Neural progenitor cell (in vitro differentiated cells): ENCODE results near the gene MFSD12. TPM values are rescaled to one million over a fixed set of nuclear protein-coding genes. Genes with fewer than 3 reads are reported as not detected.
"Not testable (repeated sequence)": the region's sequence is repeated elsewhere in the genome, so short reads cannot be mapped to it uniquely, and the experiment has no call there.

Source experiments
- DNase-seq: peaks from one replicate; pipeline ENCODE4 v3.0.0-alpha.2; 2016; ENCODE audit warnings: low spot score
- H2AFZ ChIP-seq: fragments of 200-600 bp; sonication (generic); replicated peaks from 2 replicates; pipeline ENCODE4 v1.6.1; 2016; ENCODE audit warnings: antibody characterized with exemption
- H3F3A ChIP-seq: fragments of 200-600 bp; sonication (generic); 2 replicates; pipeline ENCODE4 v1.6.1; 2016; ENCODE audit warnings: antibody characterized with exemption, low read depth
- H3K27ac ChIP-seq: fragments of 200-600 bp; sonication (generic); 2 replicates; pipeline ENCODE4 v1.5.1; 2016; ENCODE audit warnings: mild to moderate bottlenecking
- H3K27me3 ChIP-seq: fragments of 200-600 bp; sonication (generic); 2 replicates; pipeline ENCODE4 v1.6.1; 2016; ENCODE audit warnings: mild to moderate bottlenecking, moderate library complexity
- H3K36me3 ChIP-seq: fragments of 200-600 bp; sonication (generic); 2 replicates; pipeline ENCODE4 v1.5.1; 2016
- H3K4me1 ChIP-seq: fragments of 200-600 bp; sonication (generic); 2 replicates; pipeline ENCODE4 v1.6.1; 2016; ENCODE audit warnings: mixed run types
- H3K4me2 ChIP-seq: fragments of 200-600 bp; sonication (generic); 2 replicates; pipeline ENCODE4 v1.6.1; 2016
- H3K4me3 ChIP-seq: fragments of 200-600 bp; sonication (generic); 2 replicates; pipeline ENCODE4 v1.5.1; 2016
- H3K79me2 ChIP-seq: fragments of 200-600 bp; sonication (generic); 2 replicates; pipeline ENCODE4 v1.6.1; 2016; ENCODE audit warnings: low read depth
- H3K9ac ChIP-seq: fragments of 200-600 bp; sonication (generic); 2 replicates; pipeline ENCODE4 v1.6.1; 2016
- H3K9me3 ChIP-seq: fragments of 200-600 bp; sonication (generic); 2 replicates; pipeline ENCODE4 v1.5.1; 2016; ENCODE audit warnings: low read depth
- H4K20me1 ChIP-seq: fragments of 200-600 bp; sonication (generic); 2 replicates; pipeline ENCODE4 v1.6.1; 2016; ENCODE audit warnings: low read depth
- H3K27ac Mint-ChIP-seq: 3 replicates; pipeline ENCODE4 v1.8.0; 2021; ENCODE audit warnings: mixed read lengths
- H3K27me3 Mint-ChIP-seq: 2 replicates; pipeline ENCODE4 v1.8.0; 2022; ENCODE audit warnings: low read depth, mild to moderate bottlenecking, inconsistent platforms, moderate library complexity, mixed read lengths; ENCODE audit not compliant: insufficient read depth
- H3K36me3 Mint-ChIP-seq: 3 replicates; pipeline ENCODE4 v1.8.0; 2021; ENCODE audit warnings: mixed read lengths
- H3K4me1 Mint-ChIP-seq: 3 replicates; pipeline ENCODE4 v1.8.0; 2021; ENCODE audit warnings: mixed read lengths
- H3K4me3 Mint-ChIP-seq: 3 replicates; pipeline ENCODE4 v1.8.0; 2021; ENCODE audit warnings: mild to moderate bottlenecking, moderate library complexity, mixed read lengths
- H3K9me3 Mint-ChIP-seq: 3 replicates; pipeline ENCODE4 v1.8.0; 2020; ENCODE audit warnings: mixed read lengths
- EZH2 ChIP-seq: fragments of 200-600 bp; sonication (generic); IDR thresholded peaks from 2 replicates; pipeline ENCODE4 v1.6.1; 2017; ENCODE audit warnings: antibody characterized with exemption, mild to moderate bottlenecking, moderate library complexity
- EZH2phosphoT487 ChIP-seq: fragments of 200-600 bp; sonication (generic); IDR thresholded peaks from 2 replicates; pipeline ENCODE4 v1.6.1; 2017; ENCODE audit warnings: antibody characterized with exemption
- total RNA-seq: library from RNA; depleted of rRNA; stranded (reverse); fragments of >200 nt; gene quantifications from 2 replicates; pipeline ENCODE4 v1.2.3, GENCODE V29; 2015; ENCODE audit warnings: low replicate concordance
- TF ChIP-seq, protein P1 (sequence below): fragments of 200-600 bp; sonication (generic); IDR thresholded peaks from 2 replicates; pipeline ENCODE4 v1.5.1; 2017; ENCODE audit warnings: antibody characterized with exemption, mild to moderate bottlenecking

Gene MFSD12
- total RNA-seq, 1 donor from 2014 or later, result 34.1 TPM

DNA sequence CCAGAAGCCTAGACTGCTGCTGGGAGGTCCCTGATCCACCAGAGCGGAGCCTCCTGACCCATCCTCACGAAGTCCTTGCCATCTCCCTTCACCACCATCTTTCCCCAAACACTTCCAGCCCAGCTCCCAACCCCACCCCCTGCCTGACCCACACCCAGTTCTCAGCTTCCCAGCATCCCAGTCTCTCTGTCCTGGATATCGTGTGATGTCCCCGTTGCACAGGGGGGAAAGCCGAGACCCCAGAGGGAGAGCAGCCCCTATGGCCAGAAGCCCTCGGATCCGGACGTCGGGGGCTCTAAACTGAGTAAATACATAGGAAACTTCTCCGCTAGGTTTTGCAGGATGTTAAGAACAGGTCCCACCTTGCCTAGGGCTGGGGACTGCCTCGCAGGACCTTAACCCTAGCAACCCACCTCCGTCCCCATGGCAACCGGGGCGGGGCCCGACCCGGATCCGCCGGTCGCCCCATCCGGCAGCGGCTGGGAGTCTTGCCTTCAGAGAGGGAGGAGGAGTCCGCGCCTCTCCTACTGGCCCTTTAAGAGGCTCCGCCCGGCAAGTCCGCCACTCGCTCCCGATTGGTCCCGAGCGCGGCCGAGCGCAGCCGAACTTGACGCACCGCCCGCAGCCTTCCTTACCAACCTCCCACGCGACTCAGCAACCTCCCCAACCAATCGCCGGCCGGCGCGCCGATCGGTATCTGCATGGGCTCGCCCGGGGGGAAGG lies 14.9 kb upstream of the MFSD12 start:
- no peaks in the 10 kb centered on the region for H3K36me3 ChIP-seq
- TF ChIP-seq EZH2 (no peak), EZH2phosphoT487 (no peak)
- TF ChIP-seq, protein P1, sequence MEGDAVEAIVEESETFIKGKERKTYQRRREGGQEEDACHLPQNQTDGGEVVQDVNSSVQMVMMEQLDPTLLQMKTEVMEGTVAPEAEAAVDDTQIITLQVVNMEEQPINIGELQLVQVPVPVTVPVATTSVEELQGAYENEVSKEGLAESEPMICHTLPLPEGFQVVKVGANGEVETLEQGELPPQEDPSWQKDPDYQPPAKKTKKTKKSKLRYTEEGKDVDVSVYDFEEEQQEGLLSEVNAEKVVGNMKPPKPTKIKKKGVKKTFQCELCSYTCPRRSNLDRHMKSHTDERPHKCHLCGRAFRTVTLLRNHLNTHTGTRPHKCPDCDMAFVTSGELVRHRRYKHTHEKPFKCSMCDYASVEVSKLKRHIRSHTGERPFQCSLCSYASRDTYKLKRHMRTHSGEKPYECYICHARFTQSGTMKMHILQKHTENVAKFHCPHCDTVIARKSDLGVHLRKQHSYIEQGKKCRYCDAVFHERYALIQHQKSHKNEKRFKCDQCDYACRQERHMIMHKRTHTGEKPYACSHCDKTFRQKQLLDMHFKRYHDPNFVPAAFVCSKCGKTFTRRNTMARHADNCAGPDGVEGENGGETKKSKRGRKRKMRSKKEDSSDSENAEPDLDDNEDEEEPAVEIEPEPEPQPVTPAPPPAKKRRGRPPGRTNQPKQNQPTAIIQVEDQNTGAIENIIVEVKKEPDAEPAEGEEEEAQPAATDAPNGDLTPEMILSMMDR, result no peak
- H3K4me1 Mint-ChIP-seq, result peaks cover 29% of the 10 kb centered on the region
- H3K4me3 ChIP-seq, result peak overlapping the region; percentile 95
- H4K20me1 ChIP-seq, result peaks cover 41% of the 10 kb centered on the region
- peak overlapping the region; percentile 80 for H3K4me2 ChIP-seq
- no peak overlapping the region for H3K27ac ChIP-seq
- peak overlapping the region; percentile 46 for H2AFZ ChIP-seq
- H3K4me3 Mint-ChIP-seq, result peak overlapping the region; percentile 89
- H3K27ac Mint-ChIP-seq, result peak overlapping the region; percentile 63
- no peaks in the 10 kb centered on the region for H3K9me3 Mint-ChIP-seq
- H3F3A ChIP-seq, result peaks cover 36% of the 10 kb centered on the region
- H3K4me1 ChIP-seq, result peaks cover 15% of the 10 kb centered on the region
- H3K9me3 ChIP-seq, result no peaks in the 10 kb centered on the region
- H3K36me3 Mint-ChIP-seq, result peaks cover 7% of the 10 kb centered on the region
- no peak overlapping the region for H3K9ac ChIP-seq
- peaks cover 10% of the 10 kb centered on the region for H3K27me3 Mint-ChIP-seq
- peak; percentile 100 for DNase-seq
- H3K27me3 ChIP-seq, result peaks cover 27% of the 10 kb centered on the region
- H3K79me2 ChIP-seq, result peaks cover 6% of the 10 kb centered on the region

DNA sequence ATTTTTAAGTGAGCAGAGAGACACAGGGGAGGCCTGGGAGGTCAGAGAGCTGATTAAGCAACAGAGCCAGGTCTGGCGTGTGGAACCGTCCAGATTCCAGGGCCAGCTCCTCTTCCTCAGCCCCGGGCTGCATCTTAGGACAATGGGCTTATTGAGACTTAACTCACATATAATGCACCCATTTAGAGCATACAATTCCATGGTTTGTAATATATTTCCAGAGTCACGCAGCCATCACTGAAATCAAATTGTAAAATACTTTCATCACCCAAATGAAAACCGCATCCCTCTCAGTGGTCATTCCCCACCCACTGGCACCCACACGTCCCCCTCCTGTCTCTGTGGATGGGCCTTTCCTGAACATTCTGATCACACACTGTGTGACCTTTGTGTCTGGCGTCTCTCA lies 13.2 kb upstream of the MFSD12 start:
- Histone ChIP-seq H3K27me3 (peaks cover 11% of the 10 kb centered on the region), H3F3A (peaks cover 24% of the 10 kb centered on the region), H3K27ac (no peak overlapping the region), H3K9ac (no peak overlapping the region), H3K9me3 (no peaks in the 10 kb centered on the region), H3K4me2 (no peak overlapping the region), H2AFZ (no peak overlapping the region), H3K4me3 (no peak overlapping the region), H3K36me3 (no peaks in the 10 kb centered on the region), H3K79me2 (peaks cover 6% of the 10 kb centered on the region), H3K4me1 (peaks cover 4% of the 10 kb centered on the region), H4K20me1 (peaks cover 27% of the 10 kb centered on the region)
- Mint-ChIP-seq H3K4me1 (peaks cover 24% of the 10 kb centered on the region), H3K4me3 (no peak overlapping the region), H3K27me3 (peaks cover 10% of the 10 kb centered on the region), H3K9me3 (no peaks in the 10 kb centered on the region), H3K36me3 (peaks cover 7% of the 10 kb centered on the region), H3K27ac (no peak overlapping the region)
- TF ChIP-seq EZH2 (no peak), EZH2phosphoT487 (no peak)
- no peak for DNase-seq

DNA sequence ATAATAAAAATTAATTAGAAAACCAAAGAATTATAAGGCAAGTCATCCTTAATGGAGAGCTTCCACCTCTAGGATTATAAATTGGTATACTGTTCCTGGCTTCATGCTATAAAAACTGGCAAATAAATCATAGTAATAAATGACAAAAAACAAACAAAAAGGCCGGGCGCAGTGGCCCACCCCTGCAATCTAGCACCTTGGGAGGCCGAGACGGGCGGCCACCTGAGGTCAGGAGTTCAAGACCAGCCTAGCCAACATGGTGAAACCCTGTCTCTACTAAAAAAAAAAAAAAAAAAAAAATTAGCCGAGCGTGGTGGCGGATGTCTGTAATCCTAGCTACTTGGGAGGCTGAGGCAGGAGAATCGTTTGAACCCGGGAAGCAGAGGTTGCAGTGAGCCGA lies 12.7 kb upstream of the MFSD12 start:
- H3K4me3 ChIP-seq, H2AFZ ChIP-seq, H3K27ac Mint-ChIP-seq, DNase-seq, H3K9me3 ChIP-seq, H3K4me3 Mint-ChIP-seq, H3K27ac ChIP-seq, H3K9ac ChIP-seq, H3K27me3 Mint-ChIP-seq, H3K27me3 ChIP-seq, H3K9me3 Mint-ChIP-seq, H3K36me3 ChIP-seq, H3K4me1 ChIP-seq, H3K4me2 ChIP-seq, H3K36me3 Mint-ChIP-seq, H3K79me2 ChIP-seq: not testable (repeated sequence)
- Histone ChIP-seq H3F3A (peaks cover 20% of the 10 kb centered on the region), H4K20me1 (peaks cover 22% of the 10 kb centered on the region)
- H3K4me1 Mint-ChIP-seq, result peaks cover 21% of the 10 kb centered on the region

DNA sequence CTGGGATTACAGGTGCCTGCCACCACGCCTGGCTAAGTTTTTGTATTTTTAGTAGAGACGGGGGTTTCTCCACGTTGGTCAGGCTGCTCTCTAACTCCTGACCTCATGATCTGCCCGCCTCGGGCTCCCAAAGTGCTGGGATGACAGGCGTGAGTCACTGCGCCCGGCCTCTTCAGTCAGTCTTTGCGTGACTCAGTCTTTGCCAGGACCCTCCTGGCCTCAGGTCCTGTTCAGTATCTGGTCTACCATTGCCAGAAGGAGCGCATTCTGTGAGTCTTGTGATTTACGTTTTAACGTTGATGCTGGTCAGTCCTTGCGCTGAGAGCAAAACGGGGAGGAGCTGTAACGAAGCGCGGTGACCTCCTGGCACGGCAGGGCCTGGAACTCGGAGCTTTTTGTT lies 7.8 kb upstream of the MFSD12 start:
- H3K4me3 ChIP-seq, result no peak overlapping the region
- peaks cover 7% of the 10 kb centered on the region for H3K27me3 Mint-ChIP-seq
- no peak overlapping the region for H2AFZ ChIP-seq
- H3K4me1 Mint-ChIP-seq, result peaks cover 6% of the 10 kb centered on the region
- H3K36me3 Mint-ChIP-seq, result no peaks in the 10 kb centered on the region
- H3K27ac Mint-ChIP-seq, result peak overlapping the region; percentile 33
- H3K79me2 ChIP-seq, result no peaks in the 10 kb centered on the region
- H3F3A ChIP-seq, result no peaks in the 10 kb centered on the region
- H3K4me2 ChIP-seq, result no peak overlapping the region
- no peaks in the 10 kb centered on the region for H3K4me1 ChIP-seq
- H4K20me1 ChIP-seq, result no peaks in the 10 kb centered on the region
- DNase-seq, result no peak
- TF ChIP-seq EZH2phosphoT487 (no peak), EZH2 (no peak)
- TF ChIP-seq, protein P1, result no peak
- H3K36me3 ChIP-seq, result no peaks in the 10 kb centered on the region
- no peaks in the 10 kb centered on the region for H3K9me3 Mint-ChIP-seq
- no peaks in the 10 kb centered on the region for H3K9me3 ChIP-seq
- H3K9ac ChIP-seq, result no peak overlapping the region
- no peak overlapping the region for H3K27ac ChIP-seq
- H3K27me3 ChIP-seq, result no peaks in the 10 kb centered on the region
- peak overlapping the region; percentile 69 for H3K4me3 Mint-ChIP-seq
